Activated B cell treated with CpG ODN at 0.5 μM for 24 hours (primary cell): ENCODE measurements around the gene MARCHF9. TPM values are rescaled to one million over a fixed set of nuclear protein-coding genes. Genes with fewer than 3 reads are reported as not detected.

ENCODE experiments used
- ATAC-seq: fragments of 200-7000 bp; cut with Tn5 transposase; one replicate; pipeline ENCODE4 v1.10.0; 2021; ENCODE audit warnings: low read depth, mild to moderate bottlenecking, moderate library complexity
- CTCF ChIA-PET: fragments of 350-600 bp; sonication (Branson Sonifier 250); formaldehyde crosslinking; loops from one replicate; lab custom pipeline; 2021; ENCODE audit warnings: antibody characterized with exemption; lab: Charles Lee
- POLR2A ChIA-PET: fragments of 350-600 bp; sonication (Branson Sonifier 250); formaldehyde crosslinking; loops from one replicate; lab custom pipeline; 2021; ENCODE audit warnings: antibody characterized with exemption; lab: Charles Lee
- DNase-seq: peaks from one replicate; pipeline ENCODE4 v3.0.0; 2022
- H3K27ac Mint-ChIP-seq: one replicate; pipeline ENCODE4 v1.8.0; 2020; ENCODE audit warnings: mixed read lengths
- H3K27me3 Mint-ChIP-seq: one replicate; pipeline ENCODE4 v1.8.0; 2021; ENCODE audit warnings: mixed read lengths
- H3K36me3 Mint-ChIP-seq: one replicate; pipeline ENCODE4 v1.8.0; 2021; ENCODE audit warnings: low read depth, mixed read lengths
- H3K4me1 Mint-ChIP-seq: one replicate; pipeline ENCODE4 v1.8.0; 2021; ENCODE audit warnings: mixed read lengths
- H3K4me3 Mint-ChIP-seq: one replicate; pipeline ENCODE4 v1.8.0; 2020; ENCODE audit warnings: mild to moderate bottlenecking, mixed read lengths
- H3K9me3 Mint-ChIP-seq: one replicate; pipeline ENCODE4 v1.8.0; 2020; ENCODE audit warnings: mixed read lengths
- CTCF ChIP-seq: fragments of 200-600 bp; IDR thresholded peaks from one replicate; pipeline ENCODE4 v1.8.0; 2022; ENCODE audit warnings: antibody characterized with exemption, mild to moderate bottlenecking
- intact Hi-C: fragments of 100-400 bp; cut with micrococcal nuclease; formaldehyde crosslinking; loops from one replicate; pipeline ENCODE4 v1.15.1; 2024
- total RNA-seq: library from RNA; stranded (reverse); gene quantifications from 2 replicates; pipeline ENCODE4 v1.2.3, GENCODE V29; 2022

The MARCHF9 gene
- total RNA-seq, 1 donor from 2014 or later: 58.2 TPM

- no peak for ATAC-seq
- no peak for DNase-seq
- POLR2A ChIA-PET: interaction anchor here (1.1 to 6.7 kb wide), 2 partner anchors 11 to 131 kb away, joined by 3 to 34 read pairs; partner anchors contain the start of gene MARCHF9
- intact Hi-C loops: no loop called here
- no peak for TF ChIP-seq CTCF
- H3K36me3 Mint-ChIP-seq: peaks cover 33% of the 10 kb centered on the region
- CTCF ChIA-PET: interaction anchor here (0.9 to 4.7 kb wide), 2 partner anchors 8 to 11 kb away, joined by 5 to 20 read pairs; no protein-coding TSS in a partner anchor
- no peak overlapping the region for H3K27ac Mint-ChIP-seq
- peaks cover 44% of the 10 kb centered on the region for H3K4me1 Mint-ChIP-seq
- H3K4me3 Mint-ChIP-seq: no peak overlapping the region
- no peaks in the 10 kb centered on the region for H3K9me3 Mint-ChIP-seq
- H3K27me3 Mint-ChIP-seq: peaks cover 13% of the 10 kb centered on the region
These were observed 12.4 kb downstream of the MARCHF9 start for GRCh38 chr12:57767305-57767698.

GRCh38 chr12:57767876-57768275 is 13.0 kb downstream of the MARCHF9 start:
- H3K4me1 Mint-ChIP-seq: peaks cover 46% of the 10 kb centered on the region
- no peak overlapping the region for H3K4me3 Mint-ChIP-seq
- TF ChIP-seq CTCF: no peak

GRCh38 chr12:57769594-57769993 is 14.7 kb downstream of the MARCHF9 start:
- Mint-ChIP-seq H3K27ac (no peak overlapping the region), H3K4me1 (peaks cover 40% of the 10 kb centered on the region), H3K4me3 (peak overlapping the region; percentile 38), H3K36me3 (peaks cover 31% of the 10 kb centered on the region), H3K27me3 (peaks cover 10% of the 10 kb centered on the region), H3K9me3 (no peaks in the 10 kb centered on the region)
- intact Hi-C loops: no loop called here
- DNase-seq (no peak), ATAC-seq (no peak)
- POLR2A ChIA-PET: interaction anchor here (1.2 to 6.7 kb wide), 2 partner anchors 13 kb away, joined by 3 to 34 read pairs; partner anchors contain the start of genes MARCHF9 and TSFM
- CTCF ChIA-PET: no interaction called here
- no peak for TF ChIP-seq CTCF

More at GRCh38 chr12:57767876-57768275, 13.0 kb downstream of the MARCHF9 start:
- DNase-seq: no peak
- H3K36me3 Mint-ChIP-seq: peaks cover 33% of the 10 kb centered on the region
- POLR2A ChIA-PET: interaction anchor here (1.1 to 6.7 kb wide), 2 partner anchors 12 to 131 kb away, joined by 3 to 34 read pairs; partner anchors contain the start of gene MARCHF9
- peaks cover 13% of the 10 kb centered on the region for H3K27me3 Mint-ChIP-seq
- CTCF ChIA-PET: interaction anchor here (0.9 to 4.7 kb wide), 2 partner anchors 8 to 11 kb away, joined by 5 to 20 read pairs; no protein-coding TSS in a partner anchor
- intact Hi-C loops: no loop called here
- no peak overlapping the region for H3K27ac Mint-ChIP-seq
- no peak for ATAC-seq
- H3K9me3 Mint-ChIP-seq: no peaks in the 10 kb centered on the region

GRCh38 chr12:57770734-57771133 is 15.8 kb downstream of the MARCHF9 start:
- DNase-seq (no peak), ATAC-seq (no peak)
- intact Hi-C loops: no loop called here
- H3K9me3 Mint-ChIP-seq: no peaks in the 10 kb centered on the region
- TF ChIP-seq CTCF: no peak
- peaks cover 31% of the 10 kb centered on the region for H3K36me3 Mint-ChIP-seq
- peaks cover 9% of the 10 kb centered on the region for H3K27me3 Mint-ChIP-seq
- POLR2A ChIA-PET: interaction anchor here (1.2 to 6.7 kb wide), 2 partner anchors 12 to 14 kb away, joined by 3 to 34 read pairs; partner anchors contain the start of genes MARCHF9 and TSFM
- peaks cover 29% of the 10 kb centered on the region for H3K4me1 Mint-ChIP-seq
- peak overlapping the region; percentile 44 for H3K4me3 Mint-ChIP-seq
- CTCF ChIA-PET: no interaction called here
- no peak overlapping the region for H3K27ac Mint-ChIP-seq

GRCh38 chr12:57771236-57771872 is 16.5 kb downstream of the MARCHF9 start:
- intact Hi-C loops: no loop called here
- Mint-ChIP-seq H3K27ac (peak overlapping the region; percentile 98), H3K27me3 (peaks cover 6% of the 10 kb centered on the region), H3K9me3 (no peaks in the 10 kb centered on the region), H3K36me3 (peaks cover 31% of the 10 kb centered on the region), H3K4me3 (peak overlapping the region; percentile 98), H3K4me1 (peaks cover 25% of the 10 kb centered on the region)
- DNase-seq: no peak
- peak; percentile 75 for ATAC-seq
- POLR2A ChIA-PET: interaction anchor here (0.9 to 1.3 kb wide), 4 partner anchors 10 to 73 kb away, joined by 4 to 11 read pairs (median 7); partner anchors contain the start of gene TSFM
- TF ChIP-seq CTCF: no peak
- CTCF ChIA-PET: no interaction called here
